Measurements from ENCODE around the gene FAM124A. TPM values are rescaled to one million over a fixed set of nuclear protein-coding genes. Genes with fewer than 3 reads are reported as not detected.

The FAM124A gene
- total RNA-seq, 5 donors from 2014 or later (not counting 1 experiment from before 2014, with no cell fraction given): 0.09 TPM; not detected in 4

DNA sequence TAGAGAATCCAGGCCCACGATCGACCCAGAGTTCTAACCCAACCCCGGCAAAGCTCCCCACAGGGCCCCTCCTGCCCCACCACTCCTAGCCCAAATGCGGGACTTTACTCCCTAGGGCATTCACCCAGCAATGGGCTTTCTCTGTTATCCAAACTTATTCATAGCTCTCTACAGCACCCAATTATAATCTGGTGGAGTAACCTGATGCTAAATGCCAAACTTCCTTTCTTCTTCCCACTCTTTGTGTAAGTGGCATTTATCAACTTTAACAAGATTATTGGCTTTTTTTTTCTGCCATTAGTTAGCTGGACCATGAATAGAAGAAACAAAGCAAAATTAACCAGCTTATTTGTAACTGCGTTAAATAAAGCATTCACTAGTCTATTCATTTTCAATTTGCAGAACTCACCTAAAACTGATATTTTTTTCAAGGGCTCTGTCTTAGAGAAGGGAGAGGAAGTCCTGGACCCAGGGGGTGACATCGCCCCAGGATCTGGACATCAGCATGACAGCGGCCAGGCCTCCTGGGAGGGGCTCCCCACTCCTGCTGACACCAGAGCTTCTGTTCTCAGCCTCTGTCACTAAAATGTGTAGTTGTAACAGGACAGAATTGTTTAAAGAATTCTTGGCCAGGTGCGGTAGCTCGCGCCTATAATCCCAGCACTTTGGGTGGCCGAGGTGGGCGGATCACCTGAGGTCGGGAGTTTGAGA lies 1.5 kb downstream of the FAM124A start:
- no peak overlapping the region for H3K27ac ChIP-seq (ENCODE audit: low read length)
- H3K9me3 Mint-ChIP-seq: no peaks in the 10 kb centered on the region
- no peak overlapping the region for H3K27ac Mint-ChIP-seq
- no peaks in the 10 kb centered on the region for H3K36me3 ChIP-seq (ENCODE audit: control insufficient read depth in 2 of 2, extremely low read depth in 1 of 2, insufficient read depth in 1 of 2, low read length in 1 of 2)
- peaks cover 11 to 43% of the 10 kb centered on the region in 2 experiments for H3K27me3 ChIP-seq (replicated peaks in 1 of 2; ENCODE audit: control insufficient read depth in 2 of 2, extremely low read depth in 1 of 2, insufficient read depth in 2 of 2, low read length in 1 of 2)
- DNase-seq (no peak), ATAC-seq (replicated peaks in 1 of 4) (no peak)
- ChIA-PET POLR2A (no interaction called here), CTCF (interaction anchor here in 1 of 2 donors (1.1 kb wide), 1 partner anchor 574 kb away, joined by 3 read pairs; no protein-coding TSS in a partner anchor)
- H3K9me3 ChIP-seq: no peaks in the 10 kb centered on the region
- peaks cover 0 to 10% of the 10 kb centered on the region in 2 experiments for H3K4me1 ChIP-seq (ENCODE audit: control insufficient read depth in 1 of 2, extremely low read depth in 1 of 2, insufficient read depth in 2 of 2, low read length in 2 of 2)
- no peaks in the 10 kb centered on the region for H3K36me3 Mint-ChIP-seq
- peaks cover 44 to 52% of the 10 kb centered on the region in 2 donors for H3K27me3 Mint-ChIP-seq
- H3K4me3 ChIP-seq (ENCODE audit: control insufficient read depth in 1 of 2, extremely low read depth in 1 of 2, low read length in 1 of 2): no peak overlapping the region
- 100% methylated on average over 2 of the region's 13 CpGs for WGBS (ENCODE audit: insufficient coverage)
- peak overlapping the region; percentile 28 to 64 (median 56) for H3K4me3 Mint-ChIP-seq
- H3K4me1 Mint-ChIP-seq: peaks cover 0 to 10% (median 6%) of the 10 kb centered on the region in 3 donors

DNA sequence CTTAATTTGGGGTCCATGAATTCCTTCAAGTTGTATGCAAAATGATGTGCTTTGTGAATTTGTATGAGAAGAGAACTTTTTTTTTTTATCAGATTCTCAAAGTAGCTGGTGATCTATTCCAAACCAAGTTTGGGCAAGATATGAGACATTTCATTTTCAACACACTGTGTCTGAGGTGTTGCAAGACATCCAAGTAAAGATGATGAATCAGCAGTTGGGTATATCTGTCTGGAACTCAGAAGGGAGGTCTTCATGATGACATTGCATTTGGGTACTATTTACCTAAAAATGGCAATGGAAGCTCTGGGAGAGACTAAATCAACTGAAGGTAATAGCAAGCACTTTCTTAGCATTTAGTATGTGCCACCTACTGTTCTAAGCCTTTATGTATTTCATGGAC lies 2.8 kb downstream of the FAM124A start:
- no peak overlapping the region for H3K27ac ChIP-seq (ENCODE audit: low read length)
- no peaks in the 10 kb centered on the region for H3K9me3 ChIP-seq
- no peak overlapping the region for H3K27ac Mint-ChIP-seq
- DNase-seq (no peak), ATAC-seq (replicated peaks in 1 of 4) (no peak)
- ChIA-PET POLR2A (interaction anchor here in 1 of 2 donors (1.4 kb wide), 1 partner anchor 10 kb away, joined by 3 read pairs; no protein-coding TSS in a partner anchor), CTCF (no interaction called here)
- peaks cover 49 to 50% of the 10 kb centered on the region in 2 donors for H3K27me3 Mint-ChIP-seq
- H3K4me1 Mint-ChIP-seq: peaks cover 0 to 10% (median 6%) of the 10 kb centered on the region in 3 donors
- H3K27me3 ChIP-seq (replicated peaks in 1 of 2; ENCODE audit: control insufficient read depth in 2 of 2, extremely low read depth in 1 of 2, insufficient read depth in 2 of 2, low read length in 1 of 2): peaks cover 11 to 47% of the 10 kb centered on the region in 2 experiments
- no peaks in the 10 kb centered on the region for H3K36me3 Mint-ChIP-seq
- H3K36me3 ChIP-seq (ENCODE audit: control insufficient read depth in 2 of 2, extremely low read depth in 1 of 2, insufficient read depth in 1 of 2, low read length in 1 of 2): no peaks in the 10 kb centered on the region
- no peak overlapping the region for H3K4me3 ChIP-seq (ENCODE audit: control insufficient read depth in 1 of 2, extremely low read depth in 1 of 2, low read length in 1 of 2)
- H3K9me3 Mint-ChIP-seq: no peaks in the 10 kb centered on the region
- H3K4me1 ChIP-seq (ENCODE audit: control insufficient read depth in 1 of 2, extremely low read depth in 1 of 2, insufficient read depth in 2 of 2, low read length in 2 of 2): peaks cover 0 to 10% of the 10 kb centered on the region in 2 experiments
- H3K4me3 Mint-ChIP-seq: peak overlapping the region in 1 of 3 donors; percentile 36

DNA sequence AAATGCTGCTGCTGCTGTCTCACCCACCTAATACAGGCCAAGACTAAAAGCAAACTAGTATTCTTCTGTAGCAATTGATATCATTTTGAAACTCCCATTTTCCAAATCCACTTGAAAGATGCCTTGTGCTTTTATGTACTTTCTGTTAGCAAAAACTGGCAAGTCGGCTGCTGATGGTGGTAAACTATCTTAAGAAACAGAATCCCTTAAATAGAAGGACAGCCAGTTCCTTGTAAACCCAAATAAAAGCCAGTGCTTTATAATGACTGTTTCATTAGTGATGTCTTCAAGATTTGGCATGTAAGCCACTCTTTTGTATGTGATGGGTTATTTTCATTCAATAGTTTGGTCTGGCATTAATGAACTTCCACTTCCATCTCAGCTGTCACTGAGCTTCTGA lies 5.2 kb downstream of the FAM124A start:
- Histone ChIP-seq H3K27me3 (replicated peaks in 1 of 2; ENCODE audit: control insufficient read depth in 2 of 2, extremely low read depth in 1 of 2, insufficient read depth in 2 of 2, low read length in 1 of 2) (peaks cover 15 to 32% of the 10 kb centered on the region in 2 experiments), H3K27ac (ENCODE audit: low read length) (no peak overlapping the region), H3K4me1 (ENCODE audit: control insufficient read depth in 1 of 2, extremely low read depth in 1 of 2, insufficient read depth in 2 of 2, low read length in 2 of 2) (peaks cover 0 to 6% of the 10 kb centered on the region in 2 experiments), H3K36me3 (ENCODE audit: control insufficient read depth in 2 of 2, extremely low read depth in 1 of 2, insufficient read depth in 1 of 2, low read length in 1 of 2) (no peaks in the 10 kb centered on the region), H3K9me3 (no peaks in the 10 kb centered on the region), H3K4me3 (ENCODE audit: control insufficient read depth in 1 of 2, extremely low read depth in 1 of 2, low read length in 1 of 2) (no peak overlapping the region)
- Mint-ChIP-seq H3K27ac (no peak overlapping the region), H3K4me3 (no peak overlapping the region), H3K4me1 (peaks cover 0 to 4% (median 1%) of the 10 kb centered on the region in 3 donors), H3K9me3 (no peaks in the 10 kb centered on the region), H3K27me3 (peaks cover 53 to 56% of the 10 kb centered on the region in 2 donors), H3K36me3 (no peaks in the 10 kb centered on the region)
- ChIA-PET CTCF (no interaction called here), POLR2A (no interaction called here)
- WGBS (ENCODE audit: insufficient coverage): no CpG with 5 or more reads among the region's 1 CpG
- ATAC-seq (replicated peaks in 1 of 4) (no peak), DNase-seq (no peak)

DNA sequence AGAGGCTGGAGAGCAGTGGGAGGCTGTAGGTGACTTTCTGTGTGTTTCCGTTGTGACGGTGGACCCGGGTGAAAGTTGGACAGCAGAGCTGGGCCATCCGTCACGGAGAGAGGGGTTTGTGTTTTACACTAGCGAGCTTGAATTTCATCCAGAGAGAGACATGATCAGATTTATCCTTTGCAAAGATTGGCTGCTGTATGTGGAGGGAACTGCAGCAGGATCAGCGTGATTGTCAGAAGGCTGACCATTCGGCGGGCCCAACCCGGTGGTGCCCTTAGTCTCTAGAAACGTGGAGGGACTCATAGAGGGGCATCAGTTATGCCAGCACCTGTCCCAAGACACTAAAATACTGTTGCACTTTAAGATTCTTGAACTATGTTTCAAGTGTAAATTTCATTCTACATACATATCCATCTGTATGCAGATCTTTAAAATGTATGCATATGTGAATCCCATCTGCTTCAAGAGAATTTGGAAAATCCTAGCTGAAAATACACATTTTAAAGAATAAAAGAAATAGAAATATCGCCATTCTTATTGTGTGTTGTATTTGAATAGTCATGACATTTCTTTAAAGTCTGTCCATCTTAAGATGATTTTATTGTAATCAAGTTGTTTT lies 7.0 kb downstream of the FAM124A start:
- Mint-ChIP-seq H3K27me3 (peaks cover 51% of the 10 kb centered on the region in 2 donors), H3K4me1 (no peaks in the 10 kb centered on the region), H3K4me3 (no peak overlapping the region), H3K36me3 (no peaks in the 10 kb centered on the region), H3K27ac (no peak overlapping the region), H3K9me3 (peaks cover 0 to 5% (median 0%) of the 10 kb centered on the region in 3 donors)
- ATAC-seq (replicated peaks in 1 of 4): no peak
- ChIA-PET POLR2A (no interaction called here), CTCF (no interaction called here)
- H3K4me1 ChIP-seq (ENCODE audit: control insufficient read depth in 1 of 2, extremely low read depth in 1 of 2, insufficient read depth in 2 of 2, low read length in 2 of 2): no peaks in the 10 kb centered on the region
- no peak for DNase-seq
- WGBS (ENCODE audit: insufficient coverage): 92% methylated on average over 9 of the region's 12 CpGs
- no peaks in the 10 kb centered on the region for H3K36me3 ChIP-seq (ENCODE audit: control insufficient read depth in 2 of 2, extremely low read depth in 1 of 2, insufficient read depth in 1 of 2, low read length in 1 of 2)
- no peaks in the 10 kb centered on the region for H3K9me3 ChIP-seq
- no peak overlapping the region for H3K4me3 ChIP-seq (ENCODE audit: control insufficient read depth in 1 of 2, extremely low read depth in 1 of 2, low read length in 1 of 2)
- H3K27ac ChIP-seq (ENCODE audit: low read length): no peak overlapping the region
- peaks cover 12 to 18% of the 10 kb centered on the region in 2 experiments for H3K27me3 ChIP-seq (replicated peaks in 1 of 2; ENCODE audit: control insufficient read depth in 2 of 2, extremely low read depth in 1 of 2, insufficient read depth in 2 of 2, low read length in 1 of 2)

DNA sequence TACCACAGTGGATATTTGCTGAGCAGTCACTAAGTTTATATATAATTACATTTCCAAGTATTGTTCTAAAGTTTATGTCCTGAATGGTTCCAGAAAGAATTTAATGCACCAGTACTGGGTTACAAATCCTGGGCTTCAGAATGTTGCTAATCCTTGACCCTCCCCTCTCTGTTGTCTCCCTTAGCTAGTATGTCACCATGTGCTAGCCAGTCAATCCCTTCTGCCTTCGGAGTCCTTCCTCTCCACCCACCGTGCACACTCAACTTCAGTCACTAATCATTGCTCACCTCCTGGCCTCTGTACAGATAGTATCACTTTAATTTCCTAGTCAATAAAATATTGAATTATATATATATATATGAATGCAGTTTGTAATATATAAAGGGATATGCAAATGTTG lies 7.5 kb downstream of the FAM124A start:
- Histone ChIP-seq H3K27ac (ENCODE audit: low read length) (no peak overlapping the region), H3K4me1 (ENCODE audit: control insufficient read depth in 1 of 2, extremely low read depth in 1 of 2, insufficient read depth in 2 of 2, low read length in 2 of 2) (no peaks in the 10 kb centered on the region), H3K9me3 (no peaks in the 10 kb centered on the region), H3K4me3 (ENCODE audit: control insufficient read depth in 1 of 2, extremely low read depth in 1 of 2, low read length in 1 of 2) (no peak overlapping the region), H3K36me3 (ENCODE audit: control insufficient read depth in 2 of 2, extremely low read depth in 1 of 2, insufficient read depth in 1 of 2, low read length in 1 of 2) (no peaks in the 10 kb centered on the region), H3K27me3 (replicated peaks in 1 of 2; ENCODE audit: control insufficient read depth in 2 of 2, extremely low read depth in 1 of 2, insufficient read depth in 2 of 2, low read length in 1 of 2) (peaks cover 12 to 19% of the 10 kb centered on the region in 2 experiments)
- DNase-seq: no peak
- no peak overlapping the region for H3K4me3 Mint-ChIP-seq
- no peaks in the 10 kb centered on the region for H3K4me1 Mint-ChIP-seq
- H3K36me3 Mint-ChIP-seq: no peaks in the 10 kb centered on the region
- peaks cover 0 to 5% (median 0%) of the 10 kb centered on the region in 3 donors for H3K9me3 Mint-ChIP-seq
- POLR2A ChIA-PET: no interaction called here
- whole genome bisulfite sequencing (ENCODE audit: insufficient coverage): 100% methylated on average over 1 of the region's 2 CpGs
- no peak for ATAC-seq (replicated peaks in 1 of 4)
- CTCF ChIA-PET: no interaction called here
- H3K27me3 Mint-ChIP-seq: peaks cover 48 to 53% of the 10 kb centered on the region in 2 donors
- no peak overlapping the region for H3K27ac Mint-ChIP-seq

DNA sequence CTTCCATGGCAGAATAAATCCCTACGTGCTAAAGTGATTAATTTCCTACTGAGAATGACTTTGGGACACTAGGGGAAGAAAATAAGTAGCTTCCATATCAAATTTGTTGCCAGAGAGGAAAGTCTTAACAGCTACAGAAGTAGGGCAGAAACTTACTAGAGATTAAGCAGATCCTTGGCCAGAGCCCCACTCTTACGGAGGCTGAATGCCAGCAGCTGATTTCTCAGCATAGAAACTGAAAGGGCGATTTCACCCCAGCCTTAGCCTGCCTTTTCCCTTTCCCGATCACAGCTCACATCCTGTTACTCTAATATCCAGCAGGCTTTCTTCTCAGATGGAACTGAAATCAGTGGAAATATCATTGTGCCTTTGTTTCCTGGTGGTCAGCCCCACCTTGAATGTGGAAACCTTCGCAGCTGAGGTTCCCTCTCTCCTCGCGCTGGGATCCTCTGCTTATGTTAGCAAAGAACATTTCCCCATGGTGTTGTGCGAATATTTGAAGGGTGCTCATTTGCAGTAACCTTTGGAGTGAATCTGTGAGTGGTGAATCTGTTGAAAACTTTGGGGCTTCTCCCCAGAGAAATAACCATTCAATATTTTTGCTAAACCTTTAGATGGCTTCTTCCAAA lies 8.4 kb downstream of the FAM124A start:
- H3K4me1 Mint-ChIP-seq: no peaks in the 10 kb centered on the region
- 15% methylated on average over 3 of the region's 8 CpGs for WGBS (ENCODE audit: insufficient coverage)
- ChIA-PET POLR2A (no interaction called here), CTCF (no interaction called here)
- H3K36me3 Mint-ChIP-seq: no peaks in the 10 kb centered on the region
- H3K4me3 Mint-ChIP-seq: no peak overlapping the region
- peaks cover 39 to 51% of the 10 kb centered on the region in 2 donors for H3K27me3 Mint-ChIP-seq
- no peak overlapping the region for H3K4me3 ChIP-seq (ENCODE audit: control insufficient read depth in 1 of 2, extremely low read depth in 1 of 2, low read length in 1 of 2)
- no peaks in the 10 kb centered on the region for H3K36me3 ChIP-seq (ENCODE audit: control insufficient read depth in 2 of 2, extremely low read depth in 1 of 2, insufficient read depth in 1 of 2, low read length in 1 of 2)
- peaks cover 0 to 5% (median 0%) of the 10 kb centered on the region in 3 donors for H3K9me3 Mint-ChIP-seq
- no peaks in the 10 kb centered on the region for H3K9me3 ChIP-seq
- ATAC-seq (replicated peaks in 1 of 4): no peak
- no peak overlapping the region for H3K27ac Mint-ChIP-seq
- H3K4me1 ChIP-seq (ENCODE audit: control insufficient read depth in 1 of 2, extremely low read depth in 1 of 2, insufficient read depth in 2 of 2, low read length in 2 of 2): no peaks in the 10 kb centered on the region
- H3K27me3 ChIP-seq (replicated peaks in 1 of 2; ENCODE audit: control insufficient read depth in 2 of 2, extremely low read depth in 1 of 2, insufficient read depth in 2 of 2, low read length in 1 of 2): peaks cover 12 to 21% of the 10 kb centered on the region in 2 experiments
- no peak overlapping the region for H3K27ac ChIP-seq (ENCODE audit: low read length)
- DNase-seq: no peak
